ENCODE data around the gene SLC12A4. TPM values are rescaled to one million over a fixed set of nuclear protein-coding genes. Genes with fewer than 3 reads are reported as not detected.

SLC12A4 gene
- total RNA-seq, 4 donors from 2014 or later, result 25.6 to 137 (median 62.3) TPM

DNA sequence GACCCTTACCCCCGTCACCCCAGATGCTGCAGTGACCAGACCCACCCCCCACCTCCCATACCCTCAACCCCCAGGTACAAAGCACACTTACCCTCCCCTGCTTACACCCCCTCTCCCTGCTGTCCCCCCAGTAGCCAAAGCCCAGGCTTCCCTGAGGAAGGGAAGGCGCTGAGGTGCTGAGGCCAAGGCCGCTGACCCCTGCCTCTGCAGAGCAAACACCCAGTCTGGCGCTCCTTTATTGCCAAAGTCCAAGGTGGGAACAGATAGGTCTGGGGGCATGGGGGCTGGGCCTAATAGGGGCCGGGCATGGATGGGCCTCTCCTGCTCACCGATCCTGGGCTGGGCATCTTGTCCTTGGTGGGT lies 25.2 kb downstream of the SLC12A4 start:
- H3K27ac ChIP-seq, result peak overlapping the region; percentile 65 to 76
- no peak overlapping the region for H3K4me3 ChIP-seq
- no peak for DNase-seq
- H3K36me3 ChIP-seq, result no peaks in the 10 kb centered on the region
- H3K27me3 ChIP-seq, result no peaks in the 10 kb centered on the region
- H3K4me1 ChIP-seq, result no peaks in the 10 kb centered on the region
- intact Hi-C loops (cut with DNase I; ENCODE audit: low total_unique reads), result no loop called here
- TF ChIP-seq, protein P1, sequence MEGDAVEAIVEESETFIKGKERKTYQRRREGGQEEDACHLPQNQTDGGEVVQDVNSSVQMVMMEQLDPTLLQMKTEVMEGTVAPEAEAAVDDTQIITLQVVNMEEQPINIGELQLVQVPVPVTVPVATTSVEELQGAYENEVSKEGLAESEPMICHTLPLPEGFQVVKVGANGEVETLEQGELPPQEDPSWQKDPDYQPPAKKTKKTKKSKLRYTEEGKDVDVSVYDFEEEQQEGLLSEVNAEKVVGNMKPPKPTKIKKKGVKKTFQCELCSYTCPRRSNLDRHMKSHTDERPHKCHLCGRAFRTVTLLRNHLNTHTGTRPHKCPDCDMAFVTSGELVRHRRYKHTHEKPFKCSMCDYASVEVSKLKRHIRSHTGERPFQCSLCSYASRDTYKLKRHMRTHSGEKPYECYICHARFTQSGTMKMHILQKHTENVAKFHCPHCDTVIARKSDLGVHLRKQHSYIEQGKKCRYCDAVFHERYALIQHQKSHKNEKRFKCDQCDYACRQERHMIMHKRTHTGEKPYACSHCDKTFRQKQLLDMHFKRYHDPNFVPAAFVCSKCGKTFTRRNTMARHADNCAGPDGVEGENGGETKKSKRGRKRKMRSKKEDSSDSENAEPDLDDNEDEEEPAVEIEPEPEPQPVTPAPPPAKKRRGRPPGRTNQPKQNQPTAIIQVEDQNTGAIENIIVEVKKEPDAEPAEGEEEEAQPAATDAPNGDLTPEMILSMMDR (IDR thresholded peaks at IDR 0.05), result no peak
- no peak for TF ChIP-seq POLR2A (IDR thresholded peaks at IDR 0.05)
- no peaks in the 10 kb centered on the region for H3K9me3 ChIP-seq

- no peak for DNase-seq
- Histone ChIP-seq H3K27me3 (no peaks in the 10 kb centered on the region), H3K36me3 (no peaks in the 10 kb centered on the region), H3K27ac (peak overlapping the region in 1 of 2 donors; percentile 76), H3K4me3 (no peak overlapping the region), H3K4me1 (no peaks in the 10 kb centered on the region), H3K9me3 (no peaks in the 10 kb centered on the region)
- no peak for TF ChIP-seq POLR2A (IDR thresholded peaks at IDR 0.05)
- TF ChIP-seq, protein P1 (IDR thresholded peaks at IDR 0.05), result no peak
- intact Hi-C loops (cut with DNase I; ENCODE audit: low total_unique reads), result no loop called here
Measured at GRCh38 chr16:67942510-67943255, 25.8 kb downstream of the SLC12A4 start.

GRCh38 chr16:67942200-67942509 lies 26.3 kb downstream of the SLC12A4 start:
- Histone ChIP-seq H3K4me1 (no peaks in the 10 kb centered on the region), H3K27ac (no peak overlapping the region), H3K36me3 (no peaks in the 10 kb centered on the region), H3K4me3 (no peak overlapping the region), H3K9me3 (no peaks in the 10 kb centered on the region), H3K27me3 (no peaks in the 10 kb centered on the region)
- intact Hi-C loops (cut with DNase I; ENCODE audit: low total_unique reads), result no loop called here
- TF ChIP-seq, protein P1 (IDR thresholded peaks at IDR 0.05), result peak in 3 of 4 experiments; percentile 38 to 56 (median 41)
- no peak for TF ChIP-seq POLR2A (IDR thresholded peaks at IDR 0.05)
- no peak for DNase-seq

- no peak for DNase-seq
- intact Hi-C loops (cut with DNase I; ENCODE audit: low total_unique reads), result no loop called here
- Histone ChIP-seq H3K9me3 (no peaks in the 10 kb centered on the region), H3K36me3 (no peaks in the 10 kb centered on the region), H3K4me1 (no peaks in the 10 kb centered on the region), H3K27me3 (no peaks in the 10 kb centered on the region), H3K27ac (peak overlapping the region in 1 of 2 donors; percentile 23), H3K4me3 (no peak overlapping the region)
- no peak for TF ChIP-seq POLR2A (IDR thresholded peaks at IDR 0.05)
- TF ChIP-seq, protein P1 (IDR thresholded peaks at IDR 0.05), result no peak
Measured at GRCh38 chr16:67941469-67942199, 26.8 kb downstream of the SLC12A4 start.

- no peaks in the 10 kb centered on the region for H3K4me1 ChIP-seq
- no peak for DNase-seq
Measured at GRCh38 chr16:67940446-67941089, 27.9 kb downstream of the SLC12A4 start.

More at GRCh38 chr16:67940446-67941089, 27.9 kb downstream of the SLC12A4 start:
- Histone ChIP-seq H3K27ac (no peak overlapping the region), H3K4me3 (no peak overlapping the region), H3K27me3 (no peaks in the 10 kb centered on the region), H3K36me3 (no peaks in the 10 kb centered on the region), H3K9me3 (no peaks in the 10 kb centered on the region)
- TF ChIP-seq, protein P1 (IDR thresholded peaks at IDR 0.05), result no peak
- intact Hi-C loops (cut with DNase I; ENCODE audit: low total_unique reads), result no loop called here

All from uterus (tissue), 4 donors.